Bronchial epithelial cell (primary cell): ENCODE results near the gene DSPP. TPM values are rescaled to one million over a fixed set of nuclear protein-coding genes. Genes with fewer than 3 reads are reported as not detected.

Source experiments
- DNase-seq: peaks from one replicate; pipeline ENCODE4 v3.0.0-alpha.2; 2010; ENCODE audit warnings: low read depth
- FAIRE-seq: peaks from 2 replicates; lab custom pipeline; 2011; peaks lifted over from hg19 to GRCh38; lab: Jason Lieb, UNC
- H3K27me3 ChIP-seq: 2 replicates; pipeline ENCODE4 v1.5.1; 2011; ENCODE audit warnings: low read length; ENCODE audit not compliant: control insufficient read depth, insufficient read depth
- H3K36me3 ChIP-seq: 2 replicates; pipeline ENCODE4 v1.5.1; 2011; ENCODE audit warnings: low read length; ENCODE audit not compliant: control insufficient read depth, insufficient read depth
- H3K4me3 ChIP-seq: 2 replicates; pipeline ENCODE4 v1.5.1; 2011; ENCODE audit warnings: mild to moderate bottlenecking, low read depth, low read length, control low read depth
- CTCF ChIP-seq: IDR thresholded peaks from 2 replicates; pipeline ENCODE4 v1.5.1; 2011; ENCODE audit warnings: mild to moderate bottlenecking, moderate library complexity, low read length, control low read depth, inconsistent platforms; ENCODE audit not compliant: insufficient read depth, severe bottlenecking
- total RNA-seq: library from RNA; depleted of rRNA; stranded (reverse); fragments of >200 nt; gene quantifications from 2 replicates; pipeline ENCODE4 v1.2.1, GENCODE V29; 2014

Gene DSPP
- total RNA-seq, 1 donor from 2014 or later, result not detected

GRCh38 chr4:87654487-87655044 is 46.2 kb downstream of the DSPP start:
- no peak for DNase-seq
- no peak overlapping the region for H3K4me3 ChIP-seq
- FAIRE-seq, result no peak
- no peaks in the 10 kb centered on the region for H3K36me3 ChIP-seq
- TF ChIP-seq CTCF, result no peak
- H3K27me3 ChIP-seq, result no peaks in the 10 kb centered on the region

GRCh38 chr4:87657525-87657924 is 49.2 kb downstream of the DSPP start:
- Histone ChIP-seq H3K36me3 (no peaks in the 10 kb centered on the region), H3K4me3 (no peak overlapping the region), H3K27me3 (no peaks in the 10 kb centered on the region)
- peak; percentile 89 for DNase-seq
- no peak for TF ChIP-seq CTCF
- peak; percentile 60 for FAIRE-seq

- peak; percentile 84 for DNase-seq
- Histone ChIP-seq H3K36me3 (no peaks in the 10 kb centered on the region), H3K27me3 (no peaks in the 10 kb centered on the region), H3K4me3 (no peak overlapping the region)
- no peak for TF ChIP-seq CTCF
- FAIRE-seq, result no peak
Observed at GRCh38 chr4:87659247-87659931, 51.1 kb downstream of the DSPP start.

- no peaks in the 10 kb centered on the region for H3K27me3 ChIP-seq
- no peak for TF ChIP-seq CTCF
- no peak overlapping the region for H3K4me3 ChIP-seq
- no peaks in the 10 kb centered on the region for H3K36me3 ChIP-seq
- no peak for DNase-seq
- FAIRE-seq, result peak; percentile 55
Observed at GRCh38 chr4:87662871-87663270, 54.5 kb downstream of the DSPP start.

Other genes with a start within 250 kb of the DSPP start
- 1.5 and 1.8 TPM in 2 replicates for gene HSD17B11, start 217.3 kb upstream of the DSPP start, total RNA-seq
- gene NUDT9, start 186.0 kb upstream of the DSPP start, total RNA-seq, result 19.0 and 19.1 TPM in 2 replicates
- not detected in 2 replicates for gene SPARCL1, start 79.2 kb upstream of the DSPP start, total RNA-seq
- not detected in 2 replicates for gene DMP1, start 41.8 kb downstream of the DSPP start, total RNA-seq
- gene IBSP, start 191.0 kb downstream of the DSPP start, total RNA-seq, result not detected in 2 replicates
- gene MEPE, start 224.4 kb downstream of the DSPP start, total RNA-seq, result not detected in 2 replicates